Measurements from ENCODE around the gene DKC1. TPM values are rescaled to one million over a fixed set of nuclear protein-coding genes. Genes with fewer than 3 reads are reported as not detected.
"Not testable (repeated sequence)": the region's sequence is repeated elsewhere in the genome, so short reads cannot be mapped to it uniquely, and the experiment has no call there.

DKC1 gene
- total RNA-seq, 3 donors from 2014 or later = 23.2 to 41.0 (median 40.5) TPM

GRCh38 chrX:154818916-154819770, 56.5 kb downstream of the DKC1 start:
- Histone ChIP-seq H3K27ac (no peak overlapping the region), H3K27me3 (peaks cover 0 to 11% of the 10 kb centered on the region in 2 donors), H3K36me3 (no peaks in the 10 kb centered on the region), H3K4me1 (no peaks in the 10 kb centered on the region), H3K9me3 (no peaks in the 10 kb centered on the region), H3K4me3 (no peak overlapping the region)
- intact Hi-C loops (cut with DNase I; ENCODE audit: low total_unique reads) = no loop called here
- TF ChIP-seq CTCF (IDR thresholded peaks at IDR 0.05) (no peak), POLR2A (IDR thresholded peaks at IDR 0.05) (no peak)
- DNase-seq (ENCODE audit: low spot score in 2 of 2) = no peak

DNA sequence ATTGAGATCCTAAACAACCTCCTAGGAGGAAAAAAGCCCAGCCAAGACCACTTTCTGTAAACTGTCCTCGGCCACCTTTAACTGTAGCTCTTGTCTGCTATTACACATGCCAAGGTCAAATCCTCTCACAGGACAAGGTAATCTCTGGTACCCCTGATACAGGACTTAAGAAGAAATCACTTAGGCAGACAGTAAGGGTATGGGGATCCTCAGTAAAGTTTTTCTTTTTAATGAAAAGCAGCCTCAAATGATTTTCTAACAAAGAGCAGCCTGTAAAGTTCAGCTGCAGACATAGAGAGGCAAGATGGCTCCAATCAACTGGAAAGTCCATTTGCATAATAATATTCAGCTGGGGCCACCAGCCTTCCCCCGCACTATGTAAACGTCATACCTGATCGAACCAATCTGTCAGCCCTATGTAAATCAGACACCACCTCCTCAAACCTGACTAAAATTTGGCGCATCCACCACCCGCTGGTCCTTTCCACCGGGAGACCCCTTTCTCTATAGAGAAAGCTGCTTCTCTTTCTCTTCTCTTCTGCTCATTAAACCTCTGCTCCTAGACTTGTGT, 57.2 kb downstream of the DKC1 start:
- TF ChIP-seq CTCF (IDR thresholded peaks at IDR 0.05) = no peak
- TF ChIP-seq POLR2A (IDR thresholded peaks at IDR 0.05) = no peak
- TF ChIP-seq POLR2AphosphoS5 (IDR thresholded peaks at IDR 0.05) = no peak
- no peaks in the 10 kb centered on the region for H3K9me3 ChIP-seq
- no peaks in the 10 kb centered on the region for H3K4me1 ChIP-seq

GRCh38 chrX:154821523-154821922, 58.9 kb downstream of the DKC1 start:
- H3K4me1 ChIP-seq = no peaks in the 10 kb centered on the region
- H3K27me3 ChIP-seq = peaks cover 0 to 11% of the 10 kb centered on the region in 2 donors
- no peaks in the 10 kb centered on the region for H3K9me3 ChIP-seq
- no peak overlapping the region for H3K4me3 ChIP-seq
- intact Hi-C loops (cut with DNase I; ENCODE audit: low total_unique reads) = no loop called here
- no peak for DNase-seq (ENCODE audit: low spot score in 2 of 2)
- no peaks in the 10 kb centered on the region for H3K36me3 ChIP-seq
- TF ChIP-seq CTCF (IDR thresholded peaks at IDR 0.05) = no peak
- no peak for TF ChIP-seq POLR2A (IDR thresholded peaks at IDR 0.05)
- no peak for TF ChIP-seq POLR2AphosphoS5 (IDR thresholded peaks at IDR 0.05)
- H3K27ac ChIP-seq = no peak overlapping the region

More for the DNA sequence above, 57.2 kb downstream of the DKC1 start:
- Histone ChIP-seq H3K36me3 (no peaks in the 10 kb centered on the region), H3K27me3 (peaks cover 0 to 11% of the 10 kb centered on the region in 2 donors), H3K27ac (no peak overlapping the region), H3K4me3 (no peak overlapping the region)
- intact Hi-C loops (cut with DNase I; ENCODE audit: low total_unique reads) = no loop called here
- DNase-seq (ENCODE audit: low spot score in 2 of 2) = no peak

- DNase-seq (ENCODE audit: low spot score in 2 of 2) = no peak
- H3K27me3 ChIP-seq = peaks cover 0 to 11% of the 10 kb centered on the region in 2 donors
- no peaks in the 10 kb centered on the region for H3K4me1 ChIP-seq
- H3K4me3 ChIP-seq = no peak overlapping the region
- intact Hi-C loops (cut with DNase I; ENCODE audit: low total_unique reads) = no loop called here
- no peaks in the 10 kb centered on the region for H3K36me3 ChIP-seq
- H3K27ac ChIP-seq = no peak overlapping the region
- H3K9me3 ChIP-seq = no peaks in the 10 kb centered on the region
- TF ChIP-seq POLR2AphosphoS5 (IDR thresholded peaks at IDR 0.05) (no peak), CTCF (IDR thresholded peaks at IDR 0.05) (no peak), POLR2A (IDR thresholded peaks at IDR 0.05) (no peak)
These were observed 59.4 kb downstream of the DKC1 start for GRCh38 chrX:154822029-154822428.

- Histone ChIP-seq H3K27ac (no peak overlapping the region), H3K9me3 (peaks cover 0 to 5% of the 10 kb centered on the region in 2 donors), H3K4me3 (no peak overlapping the region), H3K27me3 (peaks cover 0 to 7% of the 10 kb centered on the region in 2 donors), H3K4me1 (no peaks in the 10 kb centered on the region), H3K36me3 (no peaks in the 10 kb centered on the region)
- TF ChIP-seq POLR2A (IDR thresholded peaks at IDR 0.05) (no peak), POLR2AphosphoS5 (IDR thresholded peaks at IDR 0.05) (no peak), CTCF (IDR thresholded peaks at IDR 0.05) (no peak)
- no peak for DNase-seq (ENCODE audit: low spot score in 2 of 2)
- intact Hi-C loops (cut with DNase I; ENCODE audit: low total_unique reads) = no loop called here
These were observed 62.0 kb downstream of the DKC1 start for GRCh38 chrX:154824638-154825037.

GRCh38 chrX:154825586-154825985, 62.9 kb downstream of the DKC1 start:
- H3K27me3 ChIP-seq; H3K4me1 ChIP-seq; H3K9me3 ChIP-seq; DNase-seq (ENCODE audit: low spot score in 2 of 2); intact Hi-C loops (cut with DNase I; ENCODE audit: low total_unique reads); H3K36me3 ChIP-seq; H3K4me3 ChIP-seq; H3K27ac ChIP-seq: not testable (repeated sequence)

All from breast epithelium (tissue), 4 donors.